ENCODE data around the gene MAGEB3. TPM values are rescaled to one million over a fixed set of nuclear protein-coding genes. Genes with fewer than 3 reads are reported as not detected.

Gene MAGEB3
- total RNA-seq: not detected in 2 replicates

GRCh38 chrX:30230395-30230794, at the start of gene MAGEB3:
Gene MAGEB3, plus strand, starts transcription at chrX:30230657. Its CDS starts 5,268 bp downstream, at chrX:30235925.

DNA sequence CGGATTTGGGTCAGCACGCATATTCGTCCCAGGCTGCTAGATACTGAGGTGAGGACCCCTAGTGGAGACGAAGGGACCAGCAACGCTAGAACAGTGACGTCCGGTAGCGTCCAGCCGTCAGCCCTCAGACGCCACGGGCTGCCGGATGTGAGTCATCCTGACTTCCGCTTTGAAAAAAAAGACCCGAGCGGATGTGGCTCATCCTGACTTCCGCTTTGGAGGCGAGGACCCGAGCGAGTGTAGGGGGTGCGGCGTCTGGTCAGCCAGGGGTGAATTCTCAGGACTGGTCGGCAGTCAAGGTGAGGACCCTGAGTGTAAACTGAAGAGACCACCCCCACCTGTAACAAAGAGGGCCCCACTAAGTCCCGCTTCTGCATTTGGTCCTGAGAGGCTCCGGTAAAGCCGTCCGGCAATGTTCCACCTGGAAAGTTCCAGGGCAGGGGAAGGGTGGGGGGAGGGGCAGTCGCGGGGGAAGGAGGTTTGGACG, 15.1 kb upstream of the MAGEB3 start, which contains the start of gene MAGEB2:
Gene MAGEB2 (plus strand): TSS at position 207 of the 487 bp plus-strand sequence. CDS start 3,018 bp downstream, outside the sequence.

GRCh38 chrX:30241724-30242415, 11.4 kb downstream of the MAGEB3 start, which contains the start of gene MAGEB4:
Gene MAGEB4, plus strand, starts transcription at chrX:30242000. Its CDS starts 136 bp downstream, at chrX:30242136.

GRCh38 chrX:30246769-30247489, 16.5 kb downstream of the MAGEB3 start, which contains the start of gene MAGEB1:
Gene MAGEB1, plus strand, starts transcription at chrX:30247146. Its CDS starts 3,348 bp downstream, at chrX:30250494.

Other genes starting within 250 kb of the MAGEB3 start
- not detected in 2 replicates for gene MAGEB2, start 15.1 kb upstream of the MAGEB3 start, total RNA-seq
- not detected in 2 replicates for gene MAGEB4, start 11.3 kb downstream of the MAGEB3 start, total RNA-seq
- gene MAGEB1, start 16.5 kb downstream of the MAGEB3 start, total RNA-seq: not detected in 2 replicates
- not detected in 2 replicates for gene NR0B1, start 78.7 kb downstream of the MAGEB3 start, total RNA-seq

Data from nasal cavity respiratory epithelium epithelial cell of viscerocranial mucosa (primary cell).